Measurements from ENCODE around the gene BMPR2.

- no peak for TF ChIP-seq JUND (IDR thresholded peaks at IDR 0.05)
- no peak for TF ChIP-seq POLR2AphosphoS5 (IDR thresholded peaks at IDR 0.05; ENCODE audit: low read depth, low read length)
- TF ChIP-seq CTCF (IDR thresholded peaks at IDR 0.05): no peak
- TF ChIP-seq REST (IDR thresholded peaks at IDR 0.05; ENCODE audit: low read depth, low read length): no peak
Observed at GRCh38 chr2:202605174-202605573, 229.0 kb downstream of the BMPR2 start.
